Skeletal muscle satellite cell (primary cell): Measurements from ENCODE around the gene CEACAM6.
"Not testable (repeated sequence)": the region's sequence is repeated elsewhere in the genome, so short reads cannot be mapped to it uniquely, and the experiment has no call there.

Experiments
- H3K27me3 ChIP-seq: 2 replicates; pipeline ENCODE4 v1.7.0; 2013; ENCODE audit warnings: low read length; ENCODE audit not compliant: control insufficient read depth, insufficient read depth
- H3K36me3 ChIP-seq: 2 replicates; pipeline ENCODE4 v1.7.0; 2013; ENCODE audit warnings: mild to moderate bottlenecking, control low read depth, low read length; ENCODE audit not compliant: insufficient read depth
- H3K4me1 ChIP-seq: 2 replicates; pipeline ENCODE4 v1.7.0; 2013; ENCODE audit warnings: low read length; ENCODE audit not compliant: control insufficient read depth, insufficient read depth
- H3K4me2 ChIP-seq: 2 replicates; pipeline ENCODE4 v1.7.0; 2013; ENCODE audit warnings: mild to moderate bottlenecking, low read length
- H3K4me3 ChIP-seq: 2 replicates; pipeline ENCODE4 v1.7.0; 2013; ENCODE audit warnings: low read length
- H3K9ac ChIP-seq: 2 replicates; pipeline ENCODE4 v1.7.0; 2013; ENCODE audit warnings: mild to moderate bottlenecking, low read depth, low read length, moderate library complexity
- H3K9me3 ChIP-seq: replicated peaks from 2 replicates; pipeline ENCODE4 v1.7.0; 2013; ENCODE audit warnings: mild to moderate bottlenecking, control low read depth, low read length

CEACAM6 gene

GRCh38 chr19:41750248-41751134 is 4.8 kb upstream of the CEACAM6 start:
- H3K4me3 ChIP-seq, H3K9ac ChIP-seq, H3K36me3 ChIP-seq, H3K4me2 ChIP-seq, H3K4me1 ChIP-seq, H3K9me3 ChIP-seq: not testable (repeated sequence)
- peaks cover 26% of the 10 kb centered on the region for H3K27me3 ChIP-seq

DNA sequence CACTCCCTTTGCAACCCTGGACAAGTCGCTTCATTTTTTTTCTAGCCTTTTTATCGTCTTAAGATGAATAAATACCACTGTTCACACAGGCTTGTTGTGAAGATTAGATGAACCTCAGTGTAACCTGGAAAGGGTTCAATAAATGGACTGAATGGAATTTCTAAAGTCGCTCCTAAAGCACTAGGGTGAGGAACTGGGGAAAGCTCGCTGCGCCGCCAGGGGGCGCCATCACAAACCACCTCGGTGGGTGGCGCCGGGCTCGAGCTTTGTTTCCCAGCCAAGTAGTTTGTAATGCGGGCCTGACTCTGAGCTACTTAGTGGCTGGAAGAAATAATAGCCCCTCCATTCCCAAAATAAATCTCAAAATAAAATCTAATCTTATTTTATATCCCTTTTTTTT is 2.2 kb upstream of the CEACAM6 start:
- Histone ChIP-seq H3K36me3 (no peaks in the 10 kb centered on the region), H3K4me1 (no peaks in the 10 kb centered on the region), H3K4me2 (no peak overlapping the region), H3K27me3 (peaks cover 9% of the 10 kb centered on the region), H3K4me3 (no peak overlapping the region), H3K9me3 (no peaks in the 10 kb centered on the region), H3K9ac (no peak overlapping the region)

GRCh38 chr19:41753936-41754529 is 1.3 kb upstream of the CEACAM6 start:
- Histone ChIP-seq H3K4me1 (no peaks in the 10 kb centered on the region), H3K4me3 (no peak overlapping the region), H3K27me3 (peaks cover 16% of the 10 kb centered on the region), H3K9ac (no peak overlapping the region), H3K9me3 (no peaks in the 10 kb centered on the region), H3K36me3 (no peaks in the 10 kb centered on the region), H3K4me2 (no peak overlapping the region)

GRCh38 chr19:41758846-41759245 is 3.5 kb downstream of the CEACAM6 start:
- Histone ChIP-seq H3K9me3 (no peaks in the 10 kb centered on the region), H3K9ac (no peak overlapping the region), H3K4me3 (no peak overlapping the region), H3K27me3 (peaks cover 14% of the 10 kb centered on the region), H3K36me3 (no peaks in the 10 kb centered on the region), H3K4me2 (no peak overlapping the region), H3K4me1 (no peaks in the 10 kb centered on the region)

- Histone ChIP-seq H3K36me3 (no peaks in the 10 kb centered on the region), H3K4me3 (no peak overlapping the region), H3K27me3 (no peaks in the 10 kb centered on the region), H3K4me2 (no peak overlapping the region), H3K4me1 (no peaks in the 10 kb centered on the region), H3K9me3 (no peaks in the 10 kb centered on the region), H3K9ac (no peak overlapping the region)
Observed at GRCh38 chr19:41767115-41767514, 11.8 kb downstream of the CEACAM6 start.

- not testable (repeated sequence) for H3K27me3 ChIP-seq, H3K4me1 ChIP-seq, H3K4me3 ChIP-seq
Observed at GRCh38 chr19:41768105-41768504, 12.8 kb downstream of the CEACAM6 start.

GRCh38 chr19:41769608-41770007 is 14.3 kb downstream of the CEACAM6 start:
- no peaks in the 10 kb centered on the region for H3K9me3 ChIP-seq
- H3K27me3 ChIP-seq, result peaks cover 4% of the 10 kb centered on the region
- no peaks in the 10 kb centered on the region for H3K36me3 ChIP-seq
- no peak overlapping the region for H3K9ac ChIP-seq
- no peak overlapping the region for H3K4me3 ChIP-seq
- no peak overlapping the region for H3K4me2 ChIP-seq
- no peaks in the 10 kb centered on the region for H3K4me1 ChIP-seq

More at GRCh38 chr19:41768105-41768504, 12.8 kb downstream of the CEACAM6 start:
- not testable (repeated sequence) for H3K9me3 ChIP-seq, H3K36me3 ChIP-seq, H3K9ac ChIP-seq, H3K4me2 ChIP-seq

GRCh38 chr19:41771410-41771809 is 16.1 kb downstream of the CEACAM6 start:
- Histone ChIP-seq H3K4me3 (no peak overlapping the region), H3K27me3 (peaks cover 9% of the 10 kb centered on the region), H3K9ac (no peak overlapping the region), H3K4me1 (no peaks in the 10 kb centered on the region), H3K9me3 (no peaks in the 10 kb centered on the region), H3K4me2 (no peak overlapping the region), H3K36me3 (no peaks in the 10 kb centered on the region)

- no peak overlapping the region for H3K4me3 ChIP-seq
- no peak overlapping the region for H3K9ac ChIP-seq
- H3K27me3 ChIP-seq, result peaks cover 15% of the 10 kb centered on the region
Observed at GRCh38 chr19:41774515-41774980, 19.2 kb downstream of the CEACAM6 start.

DNA sequence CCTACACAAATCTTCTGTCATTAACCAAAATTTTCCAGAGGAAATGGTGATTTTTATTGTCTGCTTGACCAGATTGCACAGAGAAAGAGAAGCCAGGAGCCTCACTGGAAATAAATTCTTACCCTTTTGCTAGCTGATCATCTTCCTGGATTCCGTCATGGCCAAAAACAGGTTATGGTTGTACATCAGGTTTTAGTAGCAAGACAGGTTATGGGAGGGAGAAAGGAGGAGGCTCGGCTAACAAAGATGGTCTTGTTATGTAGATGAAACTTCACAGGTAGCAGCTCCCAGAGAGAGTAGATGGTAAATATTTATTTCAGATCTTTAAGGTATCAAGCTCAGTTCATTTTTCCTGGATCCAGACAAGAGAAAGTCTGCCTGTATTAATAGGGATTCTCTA is 21.4 kb downstream of the CEACAM6 start:
- Histone ChIP-seq H3K36me3 (no peaks in the 10 kb centered on the region), H3K9ac (no peak overlapping the region), H3K4me3 (no peak overlapping the region), H3K27me3 (peaks cover 19% of the 10 kb centered on the region), H3K4me2 (no peak overlapping the region), H3K9me3 (no peaks in the 10 kb centered on the region), H3K4me1 (no peaks in the 10 kb centered on the region)

More at GRCh38 chr19:41774515-41774980, 19.2 kb downstream of the CEACAM6 start:
- no peaks in the 10 kb centered on the region for H3K9me3 ChIP-seq
- no peaks in the 10 kb centered on the region for H3K4me1 ChIP-seq
- H3K4me2 ChIP-seq, result no peak overlapping the region
- H3K36me3 ChIP-seq, result no peaks in the 10 kb centered on the region

- Histone ChIP-seq H3K9me3 (no peaks in the 10 kb centered on the region), H3K9ac (no peak overlapping the region), H3K4me3 (no peak overlapping the region), H3K4me2 (no peak overlapping the region), H3K4me1 (no peaks in the 10 kb centered on the region), H3K36me3 (no peaks in the 10 kb centered on the region), H3K27me3 (peaks cover 32% of the 10 kb centered on the region)
Observed at GRCh38 chr19:41783612-41784011, 28.3 kb downstream of the CEACAM6 start.
